ENCODE measurements around the gene SLC22A14.

The SLC22A14 gene

DNA sequence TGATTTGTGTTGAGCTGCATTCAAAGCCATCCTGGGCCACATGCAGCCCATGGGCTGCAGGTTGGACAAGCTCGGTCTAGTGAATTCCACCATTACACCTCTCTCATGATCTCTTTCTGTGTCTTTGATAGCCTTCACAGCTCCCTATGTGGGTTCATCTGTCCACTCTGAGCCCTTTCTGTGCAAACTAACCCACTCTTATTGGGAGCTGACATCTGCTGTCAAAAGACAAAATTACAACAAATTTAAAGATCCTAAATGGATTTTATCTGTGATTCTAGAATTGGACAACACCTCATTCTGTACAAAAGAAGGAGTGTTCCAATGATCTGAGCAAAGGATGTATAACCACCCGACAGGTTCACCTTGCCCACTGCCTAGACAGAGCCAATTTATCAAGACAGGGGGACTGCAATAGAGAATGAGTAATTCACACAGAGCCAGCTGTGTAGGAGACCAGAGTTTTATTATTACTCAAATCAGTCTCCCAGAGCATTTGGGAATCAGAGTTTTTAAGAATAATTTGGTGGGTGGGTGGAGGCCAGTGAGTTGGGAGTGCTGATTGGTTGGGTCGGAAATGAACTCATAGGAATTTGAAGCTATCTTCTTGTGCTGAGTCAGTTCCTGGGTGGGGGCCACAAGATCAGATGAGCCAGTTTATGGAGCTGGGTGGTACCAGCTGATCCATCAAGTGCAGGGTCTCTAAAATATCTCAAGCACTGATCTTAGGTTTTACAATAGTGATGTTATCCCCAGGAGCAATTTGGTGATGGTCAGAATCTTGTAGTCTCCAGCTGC lies 61.9 kb downstream of the SLC22A14 start:
- peak; percentile 17 for DNase-seq (ENCODE audit: low read depth)

DNA sequence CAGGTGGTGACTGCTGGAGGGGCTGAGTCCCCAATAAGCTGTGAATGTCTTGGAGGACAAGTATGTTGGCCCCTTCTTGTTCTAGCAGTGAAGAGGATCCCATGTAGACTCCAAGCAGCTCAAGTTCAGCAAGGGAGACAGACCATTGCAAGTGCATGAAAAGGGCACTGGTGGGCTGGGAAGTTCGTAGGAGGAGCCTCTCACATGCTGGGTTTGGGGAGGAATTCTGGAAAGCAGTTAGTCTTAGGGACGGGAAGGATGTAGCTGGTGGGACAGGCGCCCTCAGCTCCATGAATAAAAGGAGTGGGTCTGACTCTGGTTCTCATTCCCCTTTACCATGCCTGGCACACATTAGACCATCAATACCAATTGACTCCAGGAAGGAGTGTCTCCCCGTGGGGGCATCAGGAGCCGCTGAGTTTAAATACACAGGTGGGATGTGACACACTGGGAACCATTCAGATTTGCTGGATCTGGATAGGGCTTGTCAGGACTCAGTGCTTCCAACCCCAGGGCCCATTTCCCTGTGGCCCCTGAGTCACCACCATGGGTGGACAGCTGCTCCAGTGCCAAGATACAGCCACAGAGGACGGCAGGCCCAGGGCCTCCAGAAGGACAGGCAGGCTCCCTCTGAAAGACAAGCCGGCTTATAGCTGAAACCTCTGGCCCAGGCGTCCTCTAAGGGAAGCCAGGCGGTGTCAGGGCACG lies 63.9 kb downstream of the SLC22A14 start:
- no peak for DNase-seq (ENCODE audit: low read depth)

DNA sequence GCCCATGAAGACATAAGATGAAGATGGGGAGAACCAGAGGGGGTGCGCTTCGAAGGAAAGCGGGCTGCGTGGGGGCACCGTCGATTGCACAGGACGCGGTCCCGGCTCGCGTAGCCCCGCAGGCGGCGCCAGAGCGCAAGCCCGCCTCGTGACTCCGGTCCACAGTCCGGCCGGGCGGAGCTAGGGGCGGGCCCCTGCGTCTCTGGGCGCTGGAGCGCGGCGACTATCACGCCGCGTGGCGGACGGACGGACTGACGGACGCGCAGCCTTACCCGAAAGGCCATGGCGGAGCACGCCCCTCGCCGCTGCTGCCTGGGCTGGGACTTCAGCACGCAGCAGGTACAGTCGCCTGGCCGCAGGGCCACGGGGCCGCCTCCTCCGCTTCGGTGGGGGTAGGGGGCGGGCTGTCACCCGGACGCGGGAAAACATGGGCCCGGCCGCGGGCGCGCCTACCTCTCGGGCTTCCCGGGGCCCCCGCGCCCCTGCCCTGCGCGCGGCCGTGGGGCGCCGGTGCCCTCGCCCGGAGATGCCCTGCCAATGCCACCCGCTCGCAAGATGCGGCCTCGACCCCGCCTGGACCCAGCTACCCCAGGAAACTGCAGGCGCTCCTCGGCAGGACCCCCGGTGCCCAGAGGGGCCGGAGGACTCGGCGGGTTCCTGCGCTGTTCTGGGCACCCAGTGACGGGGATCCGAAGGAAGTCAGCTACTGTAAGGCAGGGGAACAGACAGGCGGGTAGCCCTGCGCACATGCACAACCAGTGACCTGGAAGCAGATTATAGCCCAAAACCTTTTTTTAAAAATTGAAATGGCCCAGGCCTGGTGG lies 64.7 kb downstream of the SLC22A14 start, which contains the start of gene XYLB:
XYLB (plus strand) TSS at position 199 of the 824 bp plus-strand sequence; CDS start at position 283, 84 bp downstream.
- peak; percentile 80 for DNase-seq (ENCODE audit: low read depth)

DNA sequence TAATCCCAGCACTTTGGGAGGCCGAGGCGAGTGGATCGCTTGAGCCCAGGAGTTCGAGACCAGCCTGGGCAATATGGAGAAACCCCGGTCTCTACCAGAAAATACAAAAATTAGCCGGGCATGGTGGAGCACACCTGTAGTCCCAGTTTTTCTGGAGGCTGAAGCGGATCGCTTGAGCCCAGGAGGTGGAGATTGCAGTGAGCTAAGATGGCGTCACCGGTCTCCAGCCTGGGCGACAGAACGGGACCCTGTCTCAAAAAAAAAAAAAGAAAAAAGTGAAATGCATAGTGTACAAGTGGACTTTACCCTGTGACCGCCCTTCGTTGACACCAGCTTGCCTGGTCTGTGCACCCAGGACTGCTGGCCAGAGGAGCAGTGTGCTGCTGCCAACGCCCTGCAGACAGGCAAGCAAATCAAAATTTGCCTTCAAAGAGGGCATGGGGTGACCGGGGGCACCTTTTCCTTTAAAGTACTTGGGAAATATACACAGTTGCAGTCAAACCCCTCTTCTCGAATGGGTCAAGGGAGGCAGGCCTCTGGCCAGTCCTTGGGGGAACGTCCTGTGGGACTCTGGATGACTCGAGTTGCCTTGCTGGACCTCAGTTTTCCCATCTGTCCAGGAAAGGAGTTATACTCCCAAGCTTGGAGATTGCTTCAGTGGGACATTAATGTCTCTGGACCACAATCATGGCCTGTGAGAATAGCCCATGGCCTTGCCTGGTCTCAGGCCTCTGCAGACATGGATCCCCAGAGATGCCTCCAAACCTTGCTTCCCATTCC lies 65.5 kb downstream of the SLC22A14 start:
- no peak for DNase-seq (ENCODE audit: low read depth)

DNA sequence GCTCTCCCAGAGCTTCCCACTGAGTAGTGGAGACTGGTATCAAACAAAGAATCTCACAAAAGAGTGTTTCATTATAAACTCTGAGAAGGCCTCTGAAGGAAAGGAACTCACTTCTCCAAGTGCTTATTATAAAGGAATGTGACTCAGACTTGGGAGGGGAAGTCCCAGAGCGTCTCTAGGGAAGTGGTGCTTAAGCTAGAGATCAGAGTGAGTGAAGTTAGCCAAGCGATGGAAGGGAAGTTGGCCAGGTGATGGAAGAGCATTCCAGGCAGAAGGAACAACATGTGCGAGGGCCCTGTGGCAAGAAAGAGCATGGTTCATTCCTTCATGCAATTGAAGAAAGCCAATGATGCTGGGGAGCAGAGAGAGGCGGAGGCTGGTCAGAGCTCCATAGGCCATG lies 66.8 kb downstream of the SLC22A14 start:
- peak; percentile 19 for DNase-seq (ENCODE audit: low read depth)

DNA sequence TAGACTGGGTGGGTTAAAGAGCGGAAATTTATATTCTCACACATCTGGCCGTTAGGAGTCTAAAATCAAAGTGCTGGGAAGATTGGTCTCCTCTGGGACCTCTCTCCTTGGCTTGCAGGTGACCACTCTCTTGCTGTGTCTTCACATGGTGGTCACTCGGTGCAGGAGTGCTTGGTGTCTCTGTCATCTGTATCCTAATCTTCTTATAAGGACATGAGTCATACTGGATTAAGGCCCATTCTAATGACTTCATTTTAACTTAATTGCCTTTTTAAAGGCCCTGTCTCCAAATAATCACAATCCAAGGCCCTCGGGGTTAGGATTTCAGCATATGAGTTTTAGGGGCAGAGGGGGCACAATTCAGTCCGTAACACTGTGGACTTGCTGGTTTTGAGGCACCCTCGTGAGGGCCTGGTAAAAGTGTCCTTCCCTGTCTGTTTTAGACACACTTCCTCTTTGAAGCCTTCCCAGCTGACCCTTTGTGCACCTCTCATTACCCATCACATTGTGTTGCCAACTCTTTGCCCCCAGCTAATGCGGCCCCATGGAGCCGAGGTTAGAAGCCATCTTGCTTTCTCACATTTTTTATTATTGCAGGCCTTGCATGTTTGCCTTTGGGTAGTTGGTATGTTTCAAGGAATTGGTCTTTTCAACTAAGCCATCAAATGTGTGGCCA lies 67.7 kb downstream of the SLC22A14 start:
- DNase-seq (ENCODE audit: low read depth), result peak; percentile 16

DNA sequence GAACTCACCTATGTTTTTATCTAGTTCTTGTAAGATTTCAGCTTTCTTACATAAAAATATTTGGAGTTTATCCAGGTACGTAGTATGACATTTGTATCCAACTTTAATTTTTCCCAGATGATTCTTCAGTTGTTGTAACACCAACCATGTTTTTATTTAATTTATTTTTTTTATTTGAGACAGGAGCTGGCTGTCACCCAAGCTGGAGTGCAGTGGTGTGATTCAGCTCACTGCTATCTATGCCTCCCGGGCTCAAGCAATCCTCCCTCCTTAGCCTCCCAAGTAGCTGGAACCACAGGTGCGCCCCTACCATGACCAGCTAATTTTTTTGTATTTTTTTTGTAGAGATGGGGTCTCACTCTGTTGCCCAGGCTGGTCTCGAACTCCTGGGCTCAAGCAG lies 71.1 kb downstream of the SLC22A14 start:
- DNase-seq (ENCODE audit: low read depth), result peak; percentile 76

DNA sequence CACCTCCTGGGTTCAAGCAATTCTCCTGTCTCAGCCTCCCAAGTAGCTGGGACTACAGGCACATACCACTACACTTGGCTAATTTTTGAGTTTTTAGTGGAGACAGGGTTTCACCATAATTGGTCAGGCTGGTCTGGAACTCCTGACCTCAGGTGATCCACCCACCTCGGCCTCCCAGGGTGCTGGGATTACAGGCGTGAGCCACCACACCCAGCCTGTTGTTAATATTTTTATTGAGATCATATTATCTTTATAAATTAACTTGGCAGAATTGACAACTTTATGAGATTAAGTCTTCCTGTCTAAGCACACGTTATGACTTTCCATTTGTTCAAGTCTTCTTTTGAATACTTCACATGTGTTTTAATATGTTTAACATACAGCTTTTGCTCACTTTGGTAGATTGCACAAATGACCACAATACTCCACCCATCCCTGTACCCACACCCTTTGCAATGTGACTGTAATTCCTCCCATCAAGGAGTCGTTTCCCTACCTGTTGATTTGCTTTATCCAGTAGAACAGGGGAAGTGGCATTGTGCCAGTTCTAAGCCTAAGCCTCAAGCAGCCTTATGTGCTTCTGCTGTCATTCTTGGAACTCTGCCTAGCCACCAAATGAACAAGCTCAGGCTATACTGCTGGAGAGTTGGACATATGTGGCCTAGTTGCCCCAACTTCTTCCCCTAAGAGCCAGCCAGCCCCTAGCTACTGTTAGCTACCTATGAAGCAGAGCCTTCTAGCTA lies 72.7 kb downstream of the SLC22A14 start:
- peak; percentile 54 for DNase-seq (ENCODE audit: low read depth)

DNA sequence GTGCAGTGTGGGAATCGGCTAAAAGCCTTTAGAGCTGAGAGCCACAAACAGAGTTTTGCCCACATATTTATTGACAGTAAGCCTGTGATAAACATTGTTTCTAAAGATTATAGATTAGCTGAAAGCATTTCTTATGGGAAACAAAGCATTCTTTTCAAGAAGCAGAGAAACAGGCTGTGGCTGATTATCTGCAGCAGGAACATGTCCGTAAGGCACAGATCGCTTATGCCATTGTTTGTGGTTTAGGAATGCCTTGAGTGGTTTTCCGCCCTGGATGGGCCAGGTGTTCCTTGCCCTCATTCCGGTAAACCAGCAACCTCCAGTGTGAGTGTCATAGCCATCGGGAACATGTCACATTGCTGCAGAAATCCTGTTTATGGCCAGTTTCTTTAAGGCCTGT lies 76.9 kb downstream of the SLC22A14 start:
- DNase-seq (ENCODE audit: low read depth), result no peak

DNA sequence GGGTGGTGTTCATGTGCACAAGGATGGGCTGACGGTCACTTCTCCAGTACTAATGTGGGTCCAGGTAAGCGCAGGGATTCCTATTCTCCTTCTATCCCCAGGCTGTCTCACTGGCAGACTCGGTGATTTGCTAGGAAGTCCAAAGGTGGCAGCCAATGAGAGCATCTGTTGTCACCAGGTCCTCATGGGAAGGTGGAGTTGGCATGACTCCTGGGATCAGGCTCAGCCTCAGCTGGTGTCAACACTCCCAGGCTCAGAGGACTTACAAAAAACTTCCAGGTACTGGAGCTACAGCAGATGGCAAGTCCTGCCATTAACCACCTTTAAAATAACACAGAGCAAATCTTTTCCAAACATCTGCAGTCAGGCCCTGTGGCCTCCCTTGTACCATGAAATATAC lies 78.3 kb downstream of the SLC22A14 start:
- DNase-seq (ENCODE audit: low read depth), result no peak

DNA sequence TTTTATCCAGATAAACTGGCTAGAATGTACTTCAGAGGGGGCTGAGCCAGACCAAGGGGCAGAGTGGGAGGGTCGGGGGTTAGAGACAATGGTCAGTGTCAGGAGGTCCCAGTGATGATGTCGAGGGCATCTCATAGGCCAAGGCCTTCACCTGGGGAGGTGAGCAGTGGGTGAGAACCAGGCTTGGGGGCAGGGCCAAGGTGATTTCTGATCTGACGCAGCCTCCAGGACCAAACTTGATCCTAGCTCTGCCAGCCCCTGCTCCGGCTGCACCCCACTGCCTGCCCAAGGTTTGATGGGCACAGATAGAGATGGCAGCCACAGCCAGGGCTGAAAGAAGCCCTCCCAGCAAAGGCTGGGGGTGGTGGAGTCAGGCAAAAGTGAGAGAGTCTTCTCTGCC lies 79.4 kb downstream of the SLC22A14 start:
- DNase-seq (ENCODE audit: low read depth), result no peak

DNA sequence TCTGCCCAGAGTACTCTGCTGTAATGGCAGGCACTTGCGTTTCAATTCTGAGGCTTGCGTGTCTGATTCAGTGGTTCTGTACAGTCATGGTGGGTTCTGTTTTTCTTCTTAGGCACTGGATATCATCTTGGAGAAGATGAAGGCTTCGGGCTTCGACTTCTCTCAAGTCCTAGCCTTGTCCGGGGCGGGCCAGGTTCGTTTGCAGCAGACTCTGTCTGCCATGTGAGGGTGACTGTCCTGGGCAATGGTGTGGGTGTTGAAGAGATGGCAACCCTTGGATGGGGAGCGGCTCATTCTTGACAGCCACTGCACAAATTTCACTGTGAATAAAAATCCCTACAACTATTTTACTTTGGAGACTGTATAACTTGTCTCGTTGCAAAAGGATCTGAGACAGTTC lies 80.7 kb downstream of the SLC22A14 start:
- DNase-seq (ENCODE audit: low read depth), result no peak

DNA sequence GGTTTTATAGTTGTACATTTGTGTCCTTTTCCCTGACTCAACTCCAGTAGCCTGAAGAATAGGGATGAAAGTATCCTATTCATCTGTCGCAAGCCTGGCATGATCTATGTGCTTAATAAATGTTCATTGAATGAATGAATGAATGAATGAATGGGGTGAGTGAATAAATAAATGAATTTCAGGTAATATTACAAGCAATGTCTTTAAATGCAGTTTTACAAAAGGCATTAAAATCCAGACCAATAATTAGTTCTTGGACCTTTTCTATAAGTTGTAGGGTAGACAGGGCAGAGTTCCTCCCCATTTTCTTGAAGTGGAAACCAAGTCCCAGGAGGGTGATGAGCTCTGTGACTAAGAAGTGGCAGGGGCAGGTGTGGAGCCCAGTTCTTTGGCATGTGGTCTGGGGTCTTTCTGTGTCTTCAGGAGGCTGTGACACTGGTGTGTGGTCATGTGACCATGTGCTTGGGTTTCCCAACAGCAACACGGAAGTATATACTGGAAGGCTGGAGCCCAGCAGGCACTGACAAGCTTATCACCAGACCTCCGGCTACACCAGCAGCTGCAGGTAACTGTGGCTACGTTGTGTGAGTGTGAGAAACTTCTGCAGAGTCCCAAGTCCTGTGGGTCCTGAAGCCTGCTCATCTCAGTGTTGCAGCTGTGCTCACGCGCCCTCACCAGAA lies 82.8 kb downstream of the SLC22A14 start:
- no peak for DNase-seq (ENCODE audit: low read depth)

DNA sequence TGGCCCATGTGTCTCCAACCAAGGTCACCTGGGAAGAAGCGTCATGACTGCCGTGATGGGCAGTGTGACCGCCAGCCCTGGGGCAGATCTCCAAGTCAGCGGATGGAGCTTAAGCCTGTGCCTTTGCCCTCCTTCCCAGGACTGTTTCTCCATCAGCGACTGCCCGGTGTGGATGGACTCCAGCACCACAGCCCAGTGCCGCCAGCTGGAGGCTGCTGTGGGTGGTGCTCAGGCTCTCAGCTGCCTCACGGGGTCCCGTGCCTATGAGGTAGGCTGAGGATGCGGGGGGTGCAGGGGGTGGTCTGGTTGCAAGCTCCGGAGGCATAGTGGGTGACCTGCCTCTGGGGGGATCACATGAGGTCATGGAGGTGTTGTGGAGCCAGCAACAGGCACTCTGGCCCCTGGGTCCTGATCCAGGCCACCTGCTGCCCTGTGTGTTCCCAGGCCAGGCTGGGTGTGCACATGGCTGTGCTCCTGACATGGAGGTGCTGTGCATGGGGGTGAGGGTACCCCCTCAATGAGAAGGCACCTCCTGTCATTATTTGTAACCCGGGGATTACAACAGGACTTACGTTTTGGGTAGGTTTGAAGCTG lies 83.5 kb downstream of the SLC22A14 start:
- DNase-seq (ENCODE audit: low read depth), result no peak

DNA sequence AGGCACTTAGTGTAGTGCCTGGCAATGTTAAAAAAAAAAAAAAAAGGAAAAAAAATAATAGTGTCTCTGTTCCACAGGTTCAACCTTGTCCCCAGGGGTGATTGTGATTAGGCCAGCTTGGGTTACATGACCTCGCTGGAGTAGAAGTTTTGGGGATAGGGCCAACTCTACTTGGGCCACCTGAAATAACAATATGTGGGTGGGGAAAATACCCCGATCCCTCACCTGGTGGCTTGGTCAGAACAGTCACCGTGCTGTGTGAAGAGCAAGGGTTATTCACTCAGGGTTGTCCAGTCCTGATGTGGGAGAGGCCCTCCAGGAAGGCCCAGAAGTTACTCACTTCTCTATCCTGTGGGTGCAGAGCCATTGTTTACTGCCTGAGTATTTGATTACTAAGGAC lies 84.0 kb downstream of the SLC22A14 start:
- DNase-seq (ENCODE audit: low read depth), result no peak

DNA sequence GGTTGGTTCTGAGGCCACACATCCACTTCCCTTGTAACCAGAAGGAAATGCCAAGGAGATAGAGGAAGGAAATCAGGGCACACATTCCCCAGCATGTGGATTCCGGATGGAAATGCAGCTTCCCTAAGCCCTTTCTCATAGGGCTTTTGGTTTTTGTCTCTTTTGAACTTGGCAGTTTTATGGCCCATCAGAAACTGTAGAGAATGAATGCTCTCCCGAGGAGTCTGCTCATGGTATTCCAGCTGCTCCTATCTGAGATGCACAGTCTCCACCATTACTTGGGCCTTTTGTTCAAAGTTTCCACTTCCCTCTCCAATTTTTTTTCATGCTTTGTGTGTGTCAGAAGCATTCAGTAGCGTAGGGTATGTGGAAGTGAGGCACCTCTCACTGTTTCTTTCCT lies 85.7 kb downstream of the SLC22A14 start:
- DNase-seq (ENCODE audit: low read depth), result no peak

Data from fibroblast of gingiva (primary cell).